Measurements from ENCODE around the gene EHBP1. TPM values are rescaled to one million over a fixed set of nuclear protein-coding genes. Genes with fewer than 3 reads are reported as not detected.
A peak's percentile ranks its signal among the peaks of the same experiment; 100 is the strongest.

Gene EHBP1
- total RNA-seq, result 41.9 and 46.5 TPM in 2 replicates
- long read RNA-seq, transcript EHBP1-204 (9 exons, 1,311 nt), result major isoform, 7 of 73 reads
- long read RNA-seq, partial matches to known transcripts, result 31 of 73 reads
- long read RNA-seq, other reads (novel, unspliced or antisense), result 30 of 73 reads

GRCh38 chr2:62705007-62705829 is at the start of gene EHBP1:
Gene EHBP1, plus strand, starts transcription at chr2:62705713. Its CDS starts 1,479 bp downstream, at chr2:62707192.
- Mint-ChIP-seq H3K27ac (ENCODE audit: unreplicated experiment) (peak within 1 kb of the TSS; percentile 88), H3K36me3 (ENCODE audit: unreplicated experiment) (peaks cover 9% of the 10 kb centered on the region), H3K4me1 (ENCODE audit: unreplicated experiment) (peaks cover 42% of the 10 kb centered on the region), H3K9me3 (ENCODE audit: unreplicated experiment) (no peaks in the 10 kb centered on the region), H3K4me3 (ENCODE audit: unreplicated experiment) (peak within 1 kb of the TSS; percentile 87), H3K27me3 (ENCODE audit: unreplicated experiment) (no peaks in the 10 kb centered on the region)
- TF ChIP-seq, protein P1, sequence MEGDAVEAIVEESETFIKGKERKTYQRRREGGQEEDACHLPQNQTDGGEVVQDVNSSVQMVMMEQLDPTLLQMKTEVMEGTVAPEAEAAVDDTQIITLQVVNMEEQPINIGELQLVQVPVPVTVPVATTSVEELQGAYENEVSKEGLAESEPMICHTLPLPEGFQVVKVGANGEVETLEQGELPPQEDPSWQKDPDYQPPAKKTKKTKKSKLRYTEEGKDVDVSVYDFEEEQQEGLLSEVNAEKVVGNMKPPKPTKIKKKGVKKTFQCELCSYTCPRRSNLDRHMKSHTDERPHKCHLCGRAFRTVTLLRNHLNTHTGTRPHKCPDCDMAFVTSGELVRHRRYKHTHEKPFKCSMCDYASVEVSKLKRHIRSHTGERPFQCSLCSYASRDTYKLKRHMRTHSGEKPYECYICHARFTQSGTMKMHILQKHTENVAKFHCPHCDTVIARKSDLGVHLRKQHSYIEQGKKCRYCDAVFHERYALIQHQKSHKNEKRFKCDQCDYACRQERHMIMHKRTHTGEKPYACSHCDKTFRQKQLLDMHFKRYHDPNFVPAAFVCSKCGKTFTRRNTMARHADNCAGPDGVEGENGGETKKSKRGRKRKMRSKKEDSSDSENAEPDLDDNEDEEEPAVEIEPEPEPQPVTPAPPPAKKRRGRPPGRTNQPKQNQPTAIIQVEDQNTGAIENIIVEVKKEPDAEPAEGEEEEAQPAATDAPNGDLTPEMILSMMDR (IDR thresholded peaks at IDR 0.05), result no peak
- DNase-seq (ENCODE audit: extremely low spot score, unreplicated experiment), result peak; percentile 100

GRCh38 chr2:62657783-62658182 is 47.7 kb upstream of the EHBP1 start:
- no peak overlapping the region for H3K27ac Mint-ChIP-seq (ENCODE audit: unreplicated experiment)
- no peaks in the 10 kb centered on the region for H3K36me3 Mint-ChIP-seq (ENCODE audit: unreplicated experiment)
- H3K9me3 Mint-ChIP-seq (ENCODE audit: unreplicated experiment), result no peaks in the 10 kb centered on the region
- H3K4me3 Mint-ChIP-seq (ENCODE audit: unreplicated experiment), result no peak overlapping the region
- no peak for DNase-seq (ENCODE audit: extremely low spot score, unreplicated experiment)
- peaks cover 38% of the 10 kb centered on the region for H3K4me1 Mint-ChIP-seq (ENCODE audit: unreplicated experiment)
- H3K27me3 Mint-ChIP-seq (ENCODE audit: unreplicated experiment), result no peaks in the 10 kb centered on the region
- TF ChIP-seq, protein P1 (IDR thresholded peaks at IDR 0.05), result no peak

DNA sequence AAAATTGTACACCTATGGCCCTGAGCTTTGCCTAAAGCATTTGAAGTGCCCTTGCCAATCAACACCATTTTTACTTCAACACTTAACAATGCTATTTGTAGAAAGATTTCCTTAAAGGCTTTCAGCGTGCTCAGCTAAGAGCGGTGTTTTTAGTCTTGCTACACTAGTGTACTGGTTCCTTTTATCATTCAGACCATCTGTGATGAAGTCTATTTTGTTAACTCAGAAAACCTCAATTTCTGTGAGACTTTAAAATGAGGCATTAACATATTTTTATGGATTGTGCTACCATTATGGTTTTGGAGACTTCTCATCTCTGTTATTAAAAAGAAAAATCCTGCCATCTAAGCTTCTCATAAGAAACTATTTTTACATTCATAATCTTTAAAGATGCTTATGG is 46.6 kb upstream of the EHBP1 start:
- DNase-seq (ENCODE audit: extremely low spot score, unreplicated experiment), result no peak
- H3K4me3 Mint-ChIP-seq (ENCODE audit: unreplicated experiment), result no peak overlapping the region
- TF ChIP-seq, protein P1 (IDR thresholded peaks at IDR 0.05), result no peak
- no peaks in the 10 kb centered on the region for H3K27me3 Mint-ChIP-seq (ENCODE audit: unreplicated experiment)
- peaks cover 49% of the 10 kb centered on the region for H3K4me1 Mint-ChIP-seq (ENCODE audit: unreplicated experiment)
- H3K9me3 Mint-ChIP-seq (ENCODE audit: unreplicated experiment), result no peaks in the 10 kb centered on the region
- H3K27ac Mint-ChIP-seq (ENCODE audit: unreplicated experiment), result no peak overlapping the region
- no peaks in the 10 kb centered on the region for H3K36me3 Mint-ChIP-seq (ENCODE audit: unreplicated experiment)

- TF ChIP-seq, protein P1 (IDR thresholded peaks at IDR 0.05), result no peak
- no peaks in the 10 kb centered on the region for H3K36me3 Mint-ChIP-seq (ENCODE audit: unreplicated experiment)
- no peak for DNase-seq (ENCODE audit: extremely low spot score, unreplicated experiment)
- no peaks in the 10 kb centered on the region for H3K27me3 Mint-ChIP-seq (ENCODE audit: unreplicated experiment)
- H3K4me3 Mint-ChIP-seq (ENCODE audit: unreplicated experiment), result no peak overlapping the region
- no peaks in the 10 kb centered on the region for H3K9me3 Mint-ChIP-seq (ENCODE audit: unreplicated experiment)
- H3K27ac Mint-ChIP-seq (ENCODE audit: unreplicated experiment), result peak overlapping the region; percentile 83
- H3K4me1 Mint-ChIP-seq (ENCODE audit: unreplicated experiment), result peaks cover 55% of the 10 kb centered on the region
Measured at GRCh38 chr2:62660087-62660486, 45.4 kb upstream of the EHBP1 start.

- Mint-ChIP-seq H3K27ac (ENCODE audit: unreplicated experiment) (peak overlapping the region; percentile 83), H3K4me1 (ENCODE audit: unreplicated experiment) (peaks cover 62% of the 10 kb centered on the region), H3K27me3 (ENCODE audit: unreplicated experiment) (no peaks in the 10 kb centered on the region), H3K36me3 (ENCODE audit: unreplicated experiment) (no peaks in the 10 kb centered on the region), H3K4me3 (ENCODE audit: unreplicated experiment) (peak overlapping the region; percentile 9), H3K9me3 (ENCODE audit: unreplicated experiment) (no peaks in the 10 kb centered on the region)
- no peak for DNase-seq (ENCODE audit: extremely low spot score, unreplicated experiment)
- TF ChIP-seq, protein P1 (IDR thresholded peaks at IDR 0.05), result no peak
Measured at GRCh38 chr2:62660582-62661262, 44.8 kb upstream of the EHBP1 start.

All from osteocyte (in vitro differentiated cells).